Measurements from ENCODE around the gene TEX9.

- TF ChIP-seq, protein P1, sequence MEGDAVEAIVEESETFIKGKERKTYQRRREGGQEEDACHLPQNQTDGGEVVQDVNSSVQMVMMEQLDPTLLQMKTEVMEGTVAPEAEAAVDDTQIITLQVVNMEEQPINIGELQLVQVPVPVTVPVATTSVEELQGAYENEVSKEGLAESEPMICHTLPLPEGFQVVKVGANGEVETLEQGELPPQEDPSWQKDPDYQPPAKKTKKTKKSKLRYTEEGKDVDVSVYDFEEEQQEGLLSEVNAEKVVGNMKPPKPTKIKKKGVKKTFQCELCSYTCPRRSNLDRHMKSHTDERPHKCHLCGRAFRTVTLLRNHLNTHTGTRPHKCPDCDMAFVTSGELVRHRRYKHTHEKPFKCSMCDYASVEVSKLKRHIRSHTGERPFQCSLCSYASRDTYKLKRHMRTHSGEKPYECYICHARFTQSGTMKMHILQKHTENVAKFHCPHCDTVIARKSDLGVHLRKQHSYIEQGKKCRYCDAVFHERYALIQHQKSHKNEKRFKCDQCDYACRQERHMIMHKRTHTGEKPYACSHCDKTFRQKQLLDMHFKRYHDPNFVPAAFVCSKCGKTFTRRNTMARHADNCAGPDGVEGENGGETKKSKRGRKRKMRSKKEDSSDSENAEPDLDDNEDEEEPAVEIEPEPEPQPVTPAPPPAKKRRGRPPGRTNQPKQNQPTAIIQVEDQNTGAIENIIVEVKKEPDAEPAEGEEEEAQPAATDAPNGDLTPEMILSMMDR (IDR thresholded peaks at IDR 0.05): no peak
- no peak for TF ChIP-seq POLR2A (IDR thresholded peaks at IDR 0.05)
Measured at GRCh38 chr15:56472278-56472677, 107.1 kb downstream of the TEX9 start.
